HepG2 (cell line): ENCODE data around the gene SNX22. TPM values are rescaled to one million over a fixed set of nuclear protein-coding genes. Genes with fewer than 3 reads are reported as not detected.

Source experiments
- ATAC-seq: fragments of 200-7000 bp; cut with Tn5 transposase; 3 replicates; pipeline ENCODE4 v1.9.1; 2020; ENCODE audit warnings: mild to moderate bottlenecking, moderate library complexity
- BruUV-seq: library from RNA; stranded (reverse); fragments of 400-500 nt; replicated peaks from 2 replicates; lab custom pipeline; 2021; lab: Mats Ljungman, UMichigan
- CTCF ChIA-PET: fragments of 300-600 bp; formaldehyde crosslinking; extraction: SDS; loops from one replicate; lab custom pipeline; 2021; ENCODE audit warnings: low total read pairs, inconsistent platforms, low intra/inter-chr PET ratio; lab: Yijun Ruan, JAX
- POLR2A ChIA-PET: fragments of 350-600 bp; sonication (Branson Sonifier 250); formaldehyde crosslinking; loops from one replicate; lab custom pipeline; 2020; ENCODE audit warnings: antibody characterized with exemption, inconsistent platforms; lab: Yijun Ruan, JAX
- DNase-seq: peaks from one replicate; pipeline ENCODE4 v3.0.0-alpha.2; 2015; ENCODE audit warnings: low spot score
- FAIRE-seq: peaks from 3 replicates; lab custom pipeline; 2011; peaks lifted over from hg19 to GRCh38; lab: Jason Lieb, UNC
- H2AFZ ChIP-seq: one replicate; pipeline ENCODE4 v1.6.1; 2011; ENCODE audit warnings: low read length, inconsistent platforms
- H3K27ac ChIP-seq: fragments of 300-600 bp; 3 replicates; pipeline ENCODE4 v1.8.0; 2011; ENCODE audit warnings: mixed run types, mild to moderate bottlenecking, mixed read lengths, low read length, inconsistent platforms; ENCODE audit not compliant: insufficient read depth; ENCODE audit errors: extremely low read length
- H3K27me3 ChIP-seq, 2 experiments: fragments of 200-600 bp in 1 of 2; 2 replicates in 1 of 2; 3 replicates in 1 of 2; pipeline versions ENCODE4 v1.6.0 to v1.8.0; 2011; ENCODE audit warnings: low read length in 2 of 2, mild to moderate bottlenecking in 2 of 2, moderate library complexity in 2 of 2, inconsistent platforms in 1 of 2; ENCODE audit not compliant: insufficient read depth in 2 of 2, control insufficient read depth in 1 of 2
- H3K36me3 ChIP-seq, 2 experiments: fragments of 200-600 bp in 1 of 2; replicated peaks in 1 of 2; 2 replicates in 1 of 2; 3 replicates in 1 of 2; pipeline versions ENCODE4 v1.5.1 to v1.8.0; 2011; ENCODE audit warnings: low read length in 2 of 2, inconsistent platforms in 1 of 2; ENCODE audit not compliant: insufficient read depth in 2 of 2, control insufficient read depth in 1 of 2
- H3K4me1 ChIP-seq: 2 replicates; pipeline ENCODE4 v1.5.1; 2012; ENCODE audit warnings: low read length, inconsistent platforms; ENCODE audit not compliant: insufficient read depth
- H3K4me2 ChIP-seq: 2 replicates; pipeline ENCODE4 v1.6.0; 2011; ENCODE audit warnings: low read depth, low read length, inconsistent platforms
- H3K4me3 ChIP-seq, 3 experiments: fragments of 200-600 bp in 1 of 3; sonication (generic), shearing (Covaris generic) in 1 of 3; replicated peaks in 1 of 3; 2 replicates each; pipeline ENCODE4 v1.5.1; 2011 to 2016; ENCODE audit warnings: low read length in 3 of 3, inconsistent platforms in 2 of 3, low read depth in 2 of 3, mild to moderate bottlenecking in 2 of 3, control low read depth in 1 of 3, mixed read lengths in 1 of 3; ENCODE audit not compliant: insufficient read depth in 1 of 3
- H3K79me2 ChIP-seq: one replicate; pipeline ENCODE4 v1.6.1; 2011; ENCODE audit warnings: low read length, inconsistent platforms; ENCODE audit not compliant: insufficient read depth
- H3K9ac ChIP-seq: 2 replicates; pipeline ENCODE4 v1.6.0; 2011; ENCODE audit warnings: mild to moderate bottlenecking, low read depth, low read length, inconsistent platforms; ENCODE audit not compliant: insufficient read depth
- H3K9me3 ChIP-seq: 2 replicates; pipeline ENCODE4 v1.5.1; 2012; ENCODE audit warnings: mild to moderate bottlenecking, low read length
- H4K20me1 ChIP-seq: 2 replicates; pipeline ENCODE4 v1.6.0; 2011; ENCODE audit warnings: inconsistent platforms, mild to moderate bottlenecking, low read length, moderate library complexity; ENCODE audit not compliant: insufficient read depth
- IKZF4 ChIP-seq: sonication (generic); formaldehyde crosslinking; IDR thresholded peaks from 2 replicates; pipeline ENCODE4 v1.5.1; 2020; ENCODE audit warnings: borderline replicate concordance, mild to moderate bottlenecking, low read depth, missing genetic modification reagents; ENCODE audit errors: not compliant biosample characterization
- SRF ChIP-seq: IDR thresholded peaks from 2 replicates; pipeline ENCODE4 v1.6.1; 2011; ENCODE audit warnings: mild to moderate bottlenecking, low read depth, low read length, moderate library complexity
- STAG1 ChIP-seq: sonication (generic); formaldehyde crosslinking; IDR thresholded peaks from 2 replicates; pipeline ENCODE4 v1.4.0; 2020; ENCODE audit warnings: missing genetic modification reagents
- ZNF143 ChIP-seq: sonication (generic); formaldehyde crosslinking; IDR thresholded peaks from 2 replicates; pipeline ENCODE4 v1.4.0; 2020; ENCODE audit warnings: missing genetic modification reagents
- ZNF562 ChIP-seq: sonication (generic); formaldehyde crosslinking; IDR thresholded peaks from 2 replicates; pipeline ENCODE4 v1.8.0; 2022; ENCODE audit warnings: missing genetic modification reagents, borderline replicate concordance
- in situ Hi-C: cut with HindIII; loops from 2 replicates; pipeline ENCODE4 v1.10.0; 2017; ENCODE audit warnings: low pct_unique_long_range_greater_than_20kb; ENCODE audit not compliant: extremely low pct_ligation_motif_present
- intact Hi-C: fragments of 100-400 bp; cut with micrococcal nuclease; formaldehyde crosslinking; loops from one replicate; pipeline ENCODE4 v1.10.0; 2022; ENCODE audit not compliant: unreplicated experiment
- polyA plus RNA-seq, 8 experiments: library from polyadenylated mRNA; depleted of rRNA in 3 of 8; stranded (reverse) in 7 of 8; unstranded in 1 of 8; fragments of >200 nt; fragmentation: Illumina TruSeq in 4 of 8; extraction: Trizol in 4 of 8; gene quantifications; 2 replicates each; pipeline versions ENCODE4 v1.2.1 to v1.2.3, GENCODE V29; 2011 to 2016; ENCODE audit warnings: low read depth in 4 of 8, missing spikeins in 1 of 8, mixed read lengths in 1 of 8; ENCODE audit not compliant: insufficient read depth in 1 of 8
- total RNA-seq, 5 experiments: library from RNA; depleted of rRNA; stranded (reverse); fragments of >200 nt; fragmentation: Illumina TruSeq; extraction: Trizol; gene quantifications; 2 replicates each; pipeline ENCODE4 v1.2.3, GENCODE V29; 2016; ENCODE audit warnings: low read depth in 1 of 5
- TF ChIP-seq, protein P1 (sequence below): sonication (generic); formaldehyde crosslinking; IDR thresholded peaks from 2 replicates; pipeline ENCODE4 v1.5.0; 2020; ENCODE audit warnings: mild to moderate bottlenecking, missing genetic modification reagents, moderate library complexity
- TF ChIP-seq, protein P2 (sequence below): sonication (generic); formaldehyde crosslinking; IDR thresholded peaks from 2 replicates; pipeline ENCODE4 v1.4.0; 2020; ENCODE audit warnings: missing genetic modification reagents, borderline replicate concordance

Gene SNX22
- total and polyA plus RNA-seq, 2 of the 13 experiments (the other 11 are each of a cell fraction or from before 2014, with no cell fraction given): 2.3 to 5.5 TPM

GRCh38 chr15:64149424-64149823 is 2.1 kb upstream of the SNX22 start:
- no peak overlapping the region for H2AFZ ChIP-seq
- H3K4me2 ChIP-seq: no peak overlapping the region
- no peak overlapping the region for H3K27ac ChIP-seq
- ATAC-seq: no peak
- CTCF ChIA-PET: no interaction called here
- in situ Hi-C loops: no loop called here
- H3K79me2 ChIP-seq: no peaks in the 10 kb centered on the region
- TF ChIP-seq ZNF562 (CRISPR knock-in tag) (no peak), ZNF143 (CRISPR knock-in tag) (peak; percentile 50; the same call in 1 of the 2 replicates), SRF (no peak), IKZF4 (CRISPR knock-in tag) (no peak), STAG1 (CRISPR knock-in tag) (peak; percentile 37)
- TF ChIP-seq, protein P1, sequence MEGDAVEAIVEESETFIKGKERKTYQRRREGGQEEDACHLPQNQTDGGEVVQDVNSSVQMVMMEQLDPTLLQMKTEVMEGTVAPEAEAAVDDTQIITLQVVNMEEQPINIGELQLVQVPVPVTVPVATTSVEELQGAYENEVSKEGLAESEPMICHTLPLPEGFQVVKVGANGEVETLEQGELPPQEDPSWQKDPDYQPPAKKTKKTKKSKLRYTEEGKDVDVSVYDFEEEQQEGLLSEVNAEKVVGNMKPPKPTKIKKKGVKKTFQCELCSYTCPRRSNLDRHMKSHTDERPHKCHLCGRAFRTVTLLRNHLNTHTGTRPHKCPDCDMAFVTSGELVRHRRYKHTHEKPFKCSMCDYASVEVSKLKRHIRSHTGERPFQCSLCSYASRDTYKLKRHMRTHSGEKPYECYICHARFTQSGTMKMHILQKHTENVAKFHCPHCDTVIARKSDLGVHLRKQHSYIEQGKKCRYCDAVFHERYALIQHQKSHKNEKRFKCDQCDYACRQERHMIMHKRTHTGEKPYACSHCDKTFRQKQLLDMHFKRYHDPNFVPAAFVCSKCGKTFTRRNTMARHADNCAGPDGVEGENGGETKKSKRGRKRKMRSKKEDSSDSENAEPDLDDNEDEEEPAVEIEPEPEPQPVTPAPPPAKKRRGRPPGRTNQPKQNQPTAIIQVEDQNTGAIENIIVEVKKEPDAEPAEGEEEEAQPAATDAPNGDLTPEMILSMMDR (CRISPR knock-in tag): peak; percentile 44
- TF ChIP-seq, protein P2, sequence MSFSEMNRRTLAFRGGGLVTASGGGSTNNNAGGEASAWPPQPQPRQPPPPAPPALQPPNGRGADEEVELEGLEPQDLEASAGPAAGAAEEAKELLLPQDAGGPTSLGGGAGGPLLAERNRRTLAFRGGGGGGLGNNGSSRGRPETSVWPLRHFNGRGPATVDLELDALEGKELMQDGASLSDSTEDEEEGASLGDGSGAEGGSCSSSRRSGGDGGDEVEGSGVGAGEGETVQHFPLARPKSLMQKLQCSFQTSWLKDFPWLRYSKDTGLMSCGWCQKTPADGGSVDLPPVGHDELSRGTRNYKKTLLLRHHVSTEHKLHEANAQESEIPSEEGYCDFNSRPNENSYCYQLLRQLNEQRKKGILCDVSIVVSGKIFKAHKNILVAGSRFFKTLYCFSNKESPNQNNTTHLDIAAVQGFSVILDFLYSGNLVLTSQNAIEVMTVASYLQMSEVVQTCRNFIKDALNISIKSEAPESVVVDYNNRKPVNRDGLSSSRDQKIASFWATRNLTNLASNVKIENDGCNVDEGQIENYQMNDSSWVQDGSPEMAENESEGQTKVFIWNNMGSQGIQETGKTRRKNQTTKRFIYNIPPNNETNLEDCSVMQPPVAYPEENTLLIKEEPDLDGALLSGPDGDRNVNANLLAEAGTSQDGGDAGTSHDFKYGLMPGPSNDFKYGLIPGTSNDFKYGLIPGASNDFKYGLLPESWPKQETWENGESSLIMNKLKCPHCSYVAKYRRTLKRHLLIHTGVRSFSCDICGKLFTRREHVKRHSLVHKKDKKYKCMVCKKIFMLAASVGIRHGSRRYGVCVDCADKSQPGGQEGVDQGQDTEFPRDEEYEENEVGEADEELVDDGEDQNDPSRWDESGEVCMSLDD: no peak
- TF ChIP-seq, all 625 proteins: peak for 3
- H3K4me1 ChIP-seq: peaks cover 72% of the 10 kb centered on the region
- H3K9me3 ChIP-seq: no peaks in the 10 kb centered on the region
- DNase-seq (no peak), FAIRE-seq (no peak)
- no TSS peak for BruUV-seq
- peaks cover 0 to 3% of the 10 kb centered on the region in 2 experiments; a peak in 2 of 5 replicates for H3K36me3 ChIP-seq
- no peak overlapping the region for H3K9ac ChIP-seq
- POLR2A ChIA-PET: interaction anchor here (1.1 to 3.7 kb wide), 4 partner anchors 14 to 77 kb away, joined by 3 to 17 read pairs (median 8); partner anchors contain the start of genes CIAO2A and PPIB
- no peaks in the 10 kb centered on the region for H3K27me3 ChIP-seq
- H3K4me3 ChIP-seq: no peak overlapping the region
- H4K20me1 ChIP-seq: peaks cover 6% of the 10 kb centered on the region
- intact Hi-C loops: no loop called here
